Hepatocyte (in vitro differentiated cells): ENCODE measurements around the gene MRTFB.

Experiments used
- EZH2 ChIP-seq: fragments of 200-600 bp; sonication (generic); IDR thresholded peaks from 2 replicates; pipeline ENCODE4 v1.6.1; 2016; ENCODE audit warnings: antibody characterized with exemption, mild to moderate bottlenecking, borderline replicate concordance
- TF ChIP-seq, protein P1 (sequence below): fragments of 200-600 bp; sonication (generic); IDR thresholded peaks from 2 replicates; pipeline ENCODE4 v1.5.1; 2016; ENCODE audit warnings: antibody characterized with exemption, mild to moderate bottlenecking; ENCODE audit not compliant: poor library complexity

DNA sequence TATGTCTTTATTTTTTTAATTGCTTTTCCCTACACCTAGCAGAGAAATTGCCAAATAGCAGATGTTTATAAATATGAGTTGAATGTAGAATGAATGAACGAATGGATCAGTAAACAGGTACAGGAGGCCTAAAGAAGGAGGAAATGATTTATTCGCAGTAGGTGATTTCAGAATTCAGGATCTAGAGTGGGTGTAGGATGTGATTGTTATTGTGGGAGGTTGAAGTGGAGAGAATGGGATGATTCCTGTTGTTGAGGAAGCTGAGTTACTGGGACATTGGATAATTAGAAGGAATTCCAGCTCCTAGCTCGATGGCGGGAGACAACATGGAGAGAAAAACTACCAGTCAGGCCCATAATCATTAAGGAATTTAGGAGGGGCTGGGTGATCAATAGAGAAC lies 42.2 kb downstream of the MRTFB start:
- TF ChIP-seq, protein P1, sequence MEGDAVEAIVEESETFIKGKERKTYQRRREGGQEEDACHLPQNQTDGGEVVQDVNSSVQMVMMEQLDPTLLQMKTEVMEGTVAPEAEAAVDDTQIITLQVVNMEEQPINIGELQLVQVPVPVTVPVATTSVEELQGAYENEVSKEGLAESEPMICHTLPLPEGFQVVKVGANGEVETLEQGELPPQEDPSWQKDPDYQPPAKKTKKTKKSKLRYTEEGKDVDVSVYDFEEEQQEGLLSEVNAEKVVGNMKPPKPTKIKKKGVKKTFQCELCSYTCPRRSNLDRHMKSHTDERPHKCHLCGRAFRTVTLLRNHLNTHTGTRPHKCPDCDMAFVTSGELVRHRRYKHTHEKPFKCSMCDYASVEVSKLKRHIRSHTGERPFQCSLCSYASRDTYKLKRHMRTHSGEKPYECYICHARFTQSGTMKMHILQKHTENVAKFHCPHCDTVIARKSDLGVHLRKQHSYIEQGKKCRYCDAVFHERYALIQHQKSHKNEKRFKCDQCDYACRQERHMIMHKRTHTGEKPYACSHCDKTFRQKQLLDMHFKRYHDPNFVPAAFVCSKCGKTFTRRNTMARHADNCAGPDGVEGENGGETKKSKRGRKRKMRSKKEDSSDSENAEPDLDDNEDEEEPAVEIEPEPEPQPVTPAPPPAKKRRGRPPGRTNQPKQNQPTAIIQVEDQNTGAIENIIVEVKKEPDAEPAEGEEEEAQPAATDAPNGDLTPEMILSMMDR = no peak
- TF ChIP-seq EZH2 = no peak
